Stomach (tissue), 4 donors: ENCODE data around the gene SMAP1.

ENCODE experiments used
- EP300 ChIP-seq: sonication (generic); formaldehyde crosslinking; IDR thresholded peaks from one replicate; pipeline ENCODE4 v1.6.1; 2017; ENCODE audit warnings: antibody characterized with exemption
- POLR2A ChIP-seq, 4 donors: fragments of 450-650 bp; IDR thresholded peaks; one replicate each; pipeline ENCODE4 v1.6.1; 2016; ENCODE audit warnings: antibody characterized with exemption in 4 of 4, control low read depth in 2 of 4, mild to moderate bottlenecking in 1 of 4, moderate library complexity in 1 of 4

GRCh38 chr6:70894001-70894400, 226.3 kb downstream of the SMAP1 start:
- TF ChIP-seq EP300 (no peak), POLR2A (IDR thresholded peaks at IDR 0.05) (no peak)
